ENCODE data around the gene ARL5A.

- TF ChIP-seq CTCF (conservative IDR thresholded peaks at IDR 0.05; ENCODE audit: low read length), result no peak
- no peak for TF ChIP-seq EZH2phosphoT487 (IDR thresholded peaks at IDR 0.05; ENCODE audit: borderline replicate concordance, low read depth, low read length)
Measured at GRCh38 chr2:151861174-151861573, 33.0 kb upstream of the ARL5A start.
